T-helper 17 cell (primary cell): ENCODE data around the gene RAB3B. TPM values are rescaled to one million over a fixed set of nuclear protein-coding genes. Genes with fewer than 3 reads are reported as not detected.
"Not testable (repeated sequence)": the region's sequence is repeated elsewhere in the genome, so short reads cannot be mapped to it uniquely, and the experiment has no call there.

Source experiments
- ATAC-seq: fragments of 150-1000 bp; cut with Tn5 transposase; 2 replicates; pipeline ENCODE4 v1.10.0; 2021; ENCODE audit warnings: mild to moderate bottlenecking, moderate library complexity
- DNase-seq, 3 donors: peaks; one replicate each; pipeline versions ENCODE4 v3.0.0 to v3.0.0-alpha.2; 2020 to 2021
- H3K9me3 ChIP-seq: one replicate; pipeline ENCODE4 v1.7.0; 2013; ENCODE audit warnings: low read length, mild to moderate bottlenecking; ENCODE audit not compliant: control insufficient read depth, poor library complexity, severe bottlenecking
- H3K27ac Mint-ChIP-seq: one replicate; pipeline ENCODE4 v1.8.0; 2022; ENCODE audit warnings: mild to moderate bottlenecking, moderate library complexity, mixed read lengths
- H3K27me3 Mint-ChIP-seq: one replicate; pipeline ENCODE4 v1.8.0; 2022; ENCODE audit warnings: mixed read lengths
- H3K36me3 Mint-ChIP-seq: one replicate; pipeline ENCODE4 v1.8.0; 2022; ENCODE audit warnings: low read depth, mixed read lengths
- H3K4me1 Mint-ChIP-seq: one replicate; pipeline ENCODE4 v1.8.0; 2022; ENCODE audit warnings: mild to moderate bottlenecking, mixed read lengths
- H3K4me3 Mint-ChIP-seq: one replicate; pipeline ENCODE4 v1.8.0; 2022; ENCODE audit warnings: mild to moderate bottlenecking, moderate library complexity, mixed read lengths
- total RNA-seq, 4 donors: library from RNA in 2 of 4; stranded (reverse) in 2 of 4; gene quantifications; one replicate each; pipeline ENCODE4 v1.2.3 and lab custom pipeline; 2022 to 2026

The RAB3B gene
- total RNA-seq, 2 donors from 2014 or later = 0.02 TPM; not detected in 1

DNA sequence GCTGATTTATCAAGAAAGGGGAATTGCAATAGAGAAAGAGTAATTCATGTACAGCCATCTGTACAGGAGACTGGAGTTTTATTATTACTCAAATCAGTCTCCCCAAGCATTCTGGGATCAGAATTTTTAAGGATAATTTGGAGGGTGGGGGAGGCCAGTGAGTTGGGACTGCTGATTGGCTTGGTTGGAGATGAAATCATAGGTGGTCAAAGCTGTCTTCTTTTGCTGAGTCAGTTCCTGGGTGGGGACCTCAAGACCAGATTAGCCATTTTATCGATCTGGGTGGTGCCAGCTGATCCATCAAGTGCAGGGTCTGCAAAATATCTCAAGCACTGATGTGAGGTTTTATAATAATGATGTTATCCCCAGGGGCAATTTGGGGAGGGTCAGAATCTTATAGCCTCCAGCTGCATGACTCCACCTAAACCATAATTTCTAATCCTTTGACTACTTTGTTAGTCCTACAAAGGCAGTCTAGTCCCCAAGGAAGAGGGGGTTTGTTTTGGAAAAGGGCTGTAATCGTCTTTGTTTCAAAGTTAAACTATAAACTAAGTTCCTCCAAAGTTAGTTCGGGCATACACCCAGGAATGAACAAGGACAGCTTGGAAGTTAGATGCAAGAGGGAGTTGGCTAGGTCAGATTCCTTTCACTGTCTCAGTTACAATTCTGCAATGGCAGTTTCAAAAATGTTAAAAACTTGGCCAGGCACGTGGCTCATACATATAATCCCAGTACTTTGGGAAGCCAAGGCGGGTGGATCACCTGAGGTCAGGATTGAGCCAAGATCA lies 16.9 kb upstream of the RAB3B start:
- Mint-ChIP-seq H3K27ac (no peak overlapping the region), H3K27me3 (peaks cover 24% of the 10 kb centered on the region), H3K36me3 (no peaks in the 10 kb centered on the region), H3K4me1 (peaks cover 2% of the 10 kb centered on the region), H3K4me3 (no peak overlapping the region)
- H3K9me3 ChIP-seq = no peaks in the 10 kb centered on the region
- DNase-seq = no peak
- no peak for ATAC-seq

DNA sequence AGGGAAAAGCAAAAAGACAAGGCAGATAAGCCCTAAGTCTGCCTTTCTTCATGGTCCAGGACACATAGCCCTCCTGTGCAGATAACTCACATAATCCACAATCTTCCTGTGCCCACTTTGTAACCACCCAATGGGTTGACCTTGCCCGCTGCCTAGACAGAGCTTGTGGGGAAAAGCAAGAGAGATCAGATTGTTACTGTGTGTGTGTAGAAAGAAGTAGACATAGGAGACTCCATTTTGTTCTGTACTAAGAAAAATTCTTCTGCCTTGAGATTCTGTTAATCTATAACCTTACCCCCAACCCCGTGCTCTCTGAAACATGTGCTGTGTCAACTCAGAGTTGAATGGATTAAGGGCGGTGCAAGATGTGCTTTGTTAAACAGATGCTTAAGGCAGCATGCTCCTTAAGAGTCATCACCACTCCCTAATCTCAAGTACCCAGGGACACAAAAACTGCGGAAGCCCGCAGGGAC lies 15.6 kb upstream of the RAB3B start:
- H3K4me3 Mint-ChIP-seq, ATAC-seq, H3K4me1 Mint-ChIP-seq, H3K27ac Mint-ChIP-seq, H3K36me3 Mint-ChIP-seq, DNase-seq, H3K9me3 ChIP-seq: not testable (repeated sequence)
- H3K27me3 Mint-ChIP-seq = peaks cover 24% of the 10 kb centered on the region

DNA sequence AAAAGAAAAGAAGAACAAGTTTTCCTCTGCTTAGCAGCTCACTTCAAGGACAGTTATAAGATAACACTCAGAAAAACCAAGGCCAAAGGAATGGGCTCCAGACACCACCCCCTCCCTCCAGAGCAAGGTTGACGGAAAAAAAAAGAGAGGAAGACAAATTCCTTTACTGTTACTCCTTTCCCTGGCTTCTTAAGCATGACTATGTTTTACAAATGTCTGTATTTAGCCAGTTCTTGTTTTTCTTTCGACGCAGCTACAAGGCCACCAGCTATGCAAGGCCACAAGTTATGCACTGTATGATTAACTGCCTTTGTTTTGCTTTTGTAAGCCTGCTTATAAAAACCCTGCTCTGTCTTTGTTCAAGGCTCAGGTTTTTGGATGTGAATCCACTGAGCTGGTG lies 15.0 kb upstream of the RAB3B start:
- H3K27ac Mint-ChIP-seq, ATAC-seq, H3K36me3 Mint-ChIP-seq, H3K4me1 Mint-ChIP-seq, H3K4me3 Mint-ChIP-seq, DNase-seq, H3K9me3 ChIP-seq: not testable (repeated sequence)
- peaks cover 24% of the 10 kb centered on the region for H3K27me3 Mint-ChIP-seq

DNA sequence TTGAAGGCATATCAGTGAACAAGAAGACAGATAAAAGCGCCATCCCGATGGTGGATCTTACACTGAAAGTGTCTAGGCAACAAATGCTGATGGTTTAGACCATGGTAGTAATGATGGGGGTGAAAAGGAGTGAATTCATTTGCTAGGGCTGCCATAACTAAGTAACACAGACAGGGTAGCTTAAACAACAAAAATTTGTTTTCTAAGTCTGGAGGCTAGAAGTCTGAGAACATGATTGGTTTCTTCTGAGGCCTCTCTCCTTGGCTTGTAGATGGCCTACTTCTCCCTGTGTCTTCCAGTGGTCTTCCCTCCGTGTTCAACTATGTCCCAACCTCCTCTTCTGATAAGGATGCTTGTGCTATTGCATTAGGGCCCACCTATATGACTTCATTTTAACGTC lies 13.4 kb upstream of the RAB3B start:
- H3K27me3 Mint-ChIP-seq = peaks cover 27% of the 10 kb centered on the region
- no peak for DNase-seq
- H3K9me3 ChIP-seq = no peaks in the 10 kb centered on the region
- H3K4me3 Mint-ChIP-seq = no peak overlapping the region
- H3K27ac Mint-ChIP-seq = no peak overlapping the region
- ATAC-seq = no peak
- peaks cover 2% of the 10 kb centered on the region for H3K4me1 Mint-ChIP-seq
- no peaks in the 10 kb centered on the region for H3K36me3 Mint-ChIP-seq

DNA sequence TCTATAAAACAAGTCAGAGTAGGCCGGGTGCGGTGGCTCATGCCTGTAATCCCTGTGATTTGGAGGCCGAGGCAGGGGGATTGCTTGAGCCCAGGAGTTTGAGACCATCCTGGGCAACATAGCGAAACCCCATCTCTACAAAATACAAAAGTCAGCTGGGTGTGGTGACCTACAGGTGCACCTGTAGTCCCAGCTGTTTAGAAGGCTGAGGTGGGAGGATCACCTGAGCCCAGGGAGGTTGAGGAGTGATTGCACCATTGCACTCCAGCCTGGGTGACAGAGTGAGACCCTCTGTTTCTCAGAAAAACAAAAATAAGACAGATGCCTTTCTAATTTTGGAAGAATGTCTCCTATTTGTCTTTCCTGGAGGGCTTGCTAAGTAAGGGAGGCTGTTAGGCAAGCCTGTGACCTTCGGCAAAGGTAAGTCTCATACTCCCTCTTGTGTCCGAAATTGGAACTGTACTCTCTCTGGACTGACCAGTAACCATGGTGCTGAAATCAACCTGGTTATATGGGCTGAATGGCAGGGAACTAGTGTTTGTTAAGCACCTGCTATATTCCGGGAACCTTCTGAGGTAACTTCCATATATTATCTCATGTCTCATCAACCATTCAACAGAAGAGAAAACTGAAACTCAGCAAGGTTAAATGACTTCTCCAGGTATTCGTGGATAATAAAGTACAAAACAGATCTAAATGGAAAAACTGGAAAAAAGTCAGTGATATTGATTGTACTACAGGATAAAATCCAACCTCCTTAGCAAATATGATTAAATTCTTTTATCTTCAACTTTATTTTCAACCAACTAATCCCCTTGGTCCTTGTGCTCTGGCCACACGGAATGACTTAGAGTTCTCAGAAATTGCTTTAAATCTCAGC lies 11.8 kb upstream of the RAB3B start:
- DNase-seq = peak in 1 of 3 donors; percentile 53
- ATAC-seq = peak; percentile 98
- no peak overlapping the region for H3K4me3 Mint-ChIP-seq
- H3K9me3 ChIP-seq = no peaks in the 10 kb centered on the region
- no peaks in the 10 kb centered on the region for H3K36me3 Mint-ChIP-seq
- peaks cover 38% of the 10 kb centered on the region for H3K27me3 Mint-ChIP-seq
- peaks cover 5% of the 10 kb centered on the region for H3K4me1 Mint-ChIP-seq
- no peak overlapping the region for H3K27ac Mint-ChIP-seq

DNA sequence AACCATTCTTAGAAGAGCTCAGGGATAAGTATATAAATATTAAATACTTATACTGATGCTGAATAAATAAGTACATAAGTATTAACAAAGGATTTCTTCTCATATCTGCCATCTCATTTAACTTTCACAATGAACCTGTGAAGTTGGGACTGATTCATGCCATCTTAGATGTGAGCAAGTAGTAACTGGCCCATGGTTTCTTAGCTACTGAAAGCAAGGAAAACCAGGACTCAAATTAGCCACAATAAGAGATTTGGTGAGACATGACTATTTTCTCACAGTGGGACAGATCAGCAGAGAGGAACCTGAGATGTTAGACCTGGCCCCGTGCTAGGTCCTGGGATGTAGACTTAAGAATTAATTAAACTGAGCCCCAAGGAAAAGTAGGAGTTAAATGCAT lies 8.2 kb upstream of the RAB3B start:
- no peak overlapping the region for H3K4me3 Mint-ChIP-seq
- no peaks in the 10 kb centered on the region for H3K9me3 ChIP-seq
- no peaks in the 10 kb centered on the region for H3K36me3 Mint-ChIP-seq
- H3K27me3 Mint-ChIP-seq = peaks cover 42% of the 10 kb centered on the region
- DNase-seq (no peak), ATAC-seq (no peak)
- no peak overlapping the region for H3K27ac Mint-ChIP-seq
- H3K4me1 Mint-ChIP-seq = peaks cover 5% of the 10 kb centered on the region

DNA sequence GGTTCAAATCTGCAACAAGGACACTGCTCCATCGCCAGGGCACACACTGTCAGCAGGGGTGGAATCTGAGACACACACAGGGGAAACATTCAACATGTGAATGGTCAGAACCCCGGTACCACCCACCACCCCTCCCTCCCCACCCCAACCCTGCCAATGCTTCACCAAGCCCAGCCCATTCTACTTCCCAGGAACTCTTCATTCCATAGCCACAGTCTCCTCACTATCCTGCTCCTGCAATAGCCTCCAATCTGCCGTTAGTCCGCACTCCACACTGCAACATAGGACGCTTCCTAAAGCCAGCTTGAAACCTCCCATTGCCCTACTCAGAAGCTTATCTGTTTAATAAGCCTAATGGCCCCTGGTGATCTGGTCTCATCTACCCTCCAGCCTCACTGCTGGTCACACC lies 7.5 kb upstream of the RAB3B start:
- Mint-ChIP-seq H3K4me1 (peaks cover 5% of the 10 kb centered on the region), H3K27ac (no peak overlapping the region), H3K4me3 (no peak overlapping the region), H3K27me3 (peaks cover 46% of the 10 kb centered on the region), H3K36me3 (no peaks in the 10 kb centered on the region)
- ATAC-seq (no peak), DNase-seq (no peak)
- H3K9me3 ChIP-seq = no peaks in the 10 kb centered on the region

DNA sequence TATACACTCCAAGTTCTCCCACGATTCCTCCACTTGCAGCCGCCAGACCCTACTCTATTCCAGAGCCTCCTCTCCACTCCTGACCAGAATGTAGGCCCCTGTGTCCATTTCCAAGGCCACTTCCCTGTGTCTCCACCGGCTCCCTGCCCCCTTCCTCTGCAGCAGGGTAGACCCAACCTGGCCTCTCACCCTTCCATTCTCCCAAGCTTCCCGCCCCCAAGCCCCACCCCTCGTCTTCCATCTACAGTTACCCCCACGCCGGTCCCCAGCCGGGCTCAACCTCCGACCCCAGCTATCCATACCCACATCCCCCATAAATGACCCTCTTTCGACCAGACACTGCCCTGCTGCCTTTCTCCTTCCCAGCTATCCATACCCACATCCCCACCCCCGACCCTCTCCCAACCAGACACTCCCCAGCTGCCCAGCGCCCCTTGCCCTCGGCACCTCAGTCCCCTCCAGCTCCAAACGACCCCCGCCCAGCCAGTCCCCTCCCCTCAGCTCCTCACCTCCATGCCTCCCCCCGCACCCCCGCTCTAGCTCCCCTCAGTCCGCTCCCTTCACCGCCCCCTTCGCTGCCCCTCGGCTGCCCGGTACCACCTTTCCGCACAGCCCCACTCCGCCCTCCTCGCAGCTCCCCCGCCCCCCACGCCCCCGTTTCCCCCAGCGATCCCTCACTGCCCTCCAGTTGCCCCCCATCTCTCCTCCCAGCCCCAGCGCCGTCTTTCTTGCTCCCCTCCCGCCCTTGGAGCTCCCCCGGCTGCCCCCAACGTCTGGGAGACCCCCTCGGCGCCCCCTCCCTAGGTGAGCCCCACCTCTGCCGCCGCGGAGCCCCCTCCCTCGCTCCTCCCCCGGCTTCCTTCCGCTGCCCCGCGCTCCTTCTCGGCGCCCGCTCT lies 670 bp downstream of the RAB3B start:
- Mint-ChIP-seq H3K27me3 (peaks cover 42% of the 10 kb centered on the region), H3K27ac (peak overlapping the region; percentile 3), H3K4me3 (peak overlapping the region; percentile 78), H3K4me1 (peaks cover 37% of the 10 kb centered on the region), H3K36me3 (peaks cover 2% of the 10 kb centered on the region)
- ATAC-seq (no peak), DNase-seq (no peak)
- no peaks in the 10 kb centered on the region for H3K9me3 ChIP-seq

DNA sequence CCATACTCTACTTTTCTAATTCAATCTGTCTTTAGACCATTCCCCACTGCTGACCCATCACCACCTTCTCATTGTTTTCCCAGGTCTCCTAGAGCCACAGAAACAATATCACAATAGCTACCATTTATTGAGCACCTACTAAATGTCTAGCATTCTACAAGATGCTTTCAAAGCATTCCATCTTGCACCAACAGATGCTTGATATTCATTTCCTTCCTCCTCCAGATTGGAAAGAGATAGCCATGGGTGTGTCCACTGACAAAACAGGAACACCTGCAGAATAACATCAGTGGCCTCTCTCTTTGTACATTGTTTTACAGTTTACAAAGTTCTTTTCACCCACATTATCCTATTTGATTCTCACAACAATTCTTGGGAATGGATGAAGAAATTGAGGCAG lies 2.2 kb downstream of the RAB3B start:
- H3K4me3 Mint-ChIP-seq = peak overlapping the region; percentile 50
- peaks cover 37% of the 10 kb centered on the region for H3K4me1 Mint-ChIP-seq
- peak overlapping the region; percentile 63 for H3K27ac Mint-ChIP-seq
- no peak for ATAC-seq
- no peaks in the 10 kb centered on the region for H3K9me3 ChIP-seq
- peaks cover 2% of the 10 kb centered on the region for H3K36me3 Mint-ChIP-seq
- DNase-seq = no peak
- H3K27me3 Mint-ChIP-seq = peaks cover 32% of the 10 kb centered on the region

DNA sequence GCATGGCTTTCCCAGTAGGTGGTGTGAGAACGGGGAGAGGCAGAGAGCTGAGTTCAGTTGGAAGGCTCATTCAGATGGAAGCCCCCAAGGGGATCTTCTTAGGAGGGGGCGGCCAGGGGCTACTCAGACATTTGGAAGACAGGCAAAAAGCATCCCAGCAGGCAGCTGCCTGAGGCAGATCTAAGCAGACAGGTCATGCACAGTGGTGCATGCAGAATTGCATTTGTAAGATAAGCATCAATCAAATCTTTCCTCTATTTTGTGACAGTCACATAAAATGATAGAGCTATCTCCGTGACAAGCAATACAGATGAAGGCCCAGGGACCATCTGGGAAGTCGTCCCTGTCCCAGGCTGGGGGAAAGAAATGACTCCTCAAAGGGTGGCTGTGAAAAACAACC lies 3.8 kb downstream of the RAB3B start:
- H3K9me3 ChIP-seq = no peaks in the 10 kb centered on the region
- DNase-seq (no peak), ATAC-seq (no peak)
- H3K4me1 Mint-ChIP-seq = peaks cover 29% of the 10 kb centered on the region
- no peak overlapping the region for H3K27ac Mint-ChIP-seq
- no peak overlapping the region for H3K4me3 Mint-ChIP-seq
- H3K27me3 Mint-ChIP-seq = peaks cover 17% of the 10 kb centered on the region
- no peaks in the 10 kb centered on the region for H3K36me3 Mint-ChIP-seq

DNA sequence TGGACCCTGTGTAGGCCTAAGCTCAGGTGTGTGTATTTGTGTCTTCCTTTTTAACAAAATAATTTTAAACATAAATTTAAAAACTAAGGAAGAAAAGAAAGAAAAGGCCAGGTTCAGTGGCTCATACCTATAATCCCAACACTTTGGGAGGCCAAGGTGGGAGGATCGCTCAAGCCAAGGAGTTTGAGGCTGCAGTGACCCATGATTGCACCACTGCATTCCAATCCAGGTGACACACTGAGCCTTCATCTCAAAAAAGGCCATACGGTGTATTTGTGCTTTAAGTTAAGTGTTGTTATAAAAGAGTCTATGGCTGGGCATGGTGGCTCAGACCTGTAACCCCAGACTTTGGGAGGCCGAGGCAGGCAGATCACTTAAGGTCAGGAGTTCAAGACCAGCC lies 8.3 kb downstream of the RAB3B start:
- no peaks in the 10 kb centered on the region for H3K27me3 Mint-ChIP-seq
- no peak overlapping the region for H3K4me3 Mint-ChIP-seq
- peaks cover 2% of the 10 kb centered on the region for H3K4me1 Mint-ChIP-seq
- H3K27ac Mint-ChIP-seq = no peak overlapping the region
- H3K36me3 Mint-ChIP-seq = no peaks in the 10 kb centered on the region
- H3K9me3 ChIP-seq = no peaks in the 10 kb centered on the region
- DNase-seq = no peak
- no peak for ATAC-seq

DNA sequence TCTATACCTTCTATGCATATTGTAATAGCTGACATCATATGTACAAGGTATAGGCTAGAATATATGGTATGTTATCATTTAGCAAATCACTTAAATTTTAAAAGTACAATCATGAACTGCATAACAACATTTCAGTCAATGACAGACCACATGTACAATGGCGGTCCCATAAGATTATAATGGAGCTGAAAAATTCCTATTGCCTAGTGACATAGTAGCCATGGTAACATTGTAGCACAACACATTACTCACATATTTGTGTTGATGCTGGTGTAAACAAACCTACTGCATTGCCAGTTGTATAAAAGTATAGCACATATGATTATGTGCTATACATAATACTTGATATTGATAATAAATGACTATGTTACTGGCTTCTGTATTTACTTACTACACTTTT lies 8.9 kb downstream of the RAB3B start:
- H3K9me3 ChIP-seq = no peaks in the 10 kb centered on the region
- H3K36me3 Mint-ChIP-seq = no peaks in the 10 kb centered on the region
- no peak overlapping the region for H3K27ac Mint-ChIP-seq
- no peaks in the 10 kb centered on the region for H3K27me3 Mint-ChIP-seq
- no peak for ATAC-seq
- no peaks in the 10 kb centered on the region for H3K4me1 Mint-ChIP-seq
- no peak for DNase-seq
- H3K4me3 Mint-ChIP-seq = no peak overlapping the region

DNA sequence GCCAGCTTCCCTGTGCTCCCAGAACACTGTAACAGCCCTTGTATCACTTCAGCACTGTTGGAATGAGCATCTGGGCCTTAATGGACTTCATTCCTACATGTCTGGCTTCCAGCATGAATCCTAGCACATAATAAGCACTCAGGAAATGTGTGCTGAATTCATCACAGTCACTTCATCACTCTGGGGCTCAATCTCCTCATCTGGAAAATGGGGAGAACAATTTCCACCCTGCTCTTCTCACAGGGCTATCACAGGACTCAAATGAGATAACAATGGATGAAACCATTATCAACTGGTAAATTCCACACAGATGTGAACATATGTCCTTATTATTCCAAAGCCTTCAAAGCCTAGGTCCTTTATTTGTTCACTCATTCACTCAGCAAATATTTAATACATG lies 12.4 kb downstream of the RAB3B start:
- H3K4me1 Mint-ChIP-seq = no peaks in the 10 kb centered on the region
- H3K27me3 Mint-ChIP-seq = peaks cover 4% of the 10 kb centered on the region
- no peak overlapping the region for H3K27ac Mint-ChIP-seq
- H3K36me3 Mint-ChIP-seq = no peaks in the 10 kb centered on the region
- DNase-seq (no peak), ATAC-seq (no peak)
- no peak overlapping the region for H3K4me3 Mint-ChIP-seq
- H3K9me3 ChIP-seq = no peaks in the 10 kb centered on the region
